GM12874 (cell line): Measurements from ENCODE around the gene KIF23.

Experiments
- CTCF ChIP-seq: IDR thresholded peaks from 2 replicates; pipeline ENCODE4 v1.5.1; 2011; ENCODE audit warnings: low read depth, mild to moderate bottlenecking, control low read depth, low read length, moderate library complexity; ENCODE audit not compliant: insufficient read depth

Gene KIF23

GRCh38 chr15:69400850-69401249 lies 13.3 kb upstream of the KIF23 start:
- TF ChIP-seq CTCF = no peak

GRCh38 chr15:69402816-69403215 lies 11.3 kb upstream of the KIF23 start:
- no peak for TF ChIP-seq CTCF

- TF ChIP-seq CTCF = no peak
Measured at GRCh38 chr15:69403594-69403993, 10.6 kb upstream of the KIF23 start.

GRCh38 chr15:69405110-69405509 lies 9.0 kb upstream of the KIF23 start:
- no peak for TF ChIP-seq CTCF

GRCh38 chr15:69407719-69408400 lies 6.3 kb upstream of the KIF23 start:
- no peak for TF ChIP-seq CTCF

- no peak for TF ChIP-seq CTCF
Measured at GRCh38 chr15:69408841-69409240, 5.3 kb upstream of the KIF23 start.

- TF ChIP-seq CTCF = peak; percentile 12; the same call in 1 of the 2 replicates
Measured at GRCh38 chr15:69410248-69410874, 3.8 kb upstream of the KIF23 start.
